GM12875 (cell line): ENCODE measurements around the gene C3.

Experiments
- H3K4me3 ChIP-seq: one replicate; pipeline ENCODE4 v1.5.1; 2011; ENCODE audit warnings: low read depth, low read length, control low read depth
- TF ChIP-seq, protein P1 (sequence below): IDR thresholded peaks from 2 replicates; pipeline ENCODE4 v1.5.1; 2011; ENCODE audit warnings: low read depth, mild to moderate bottlenecking, control low read depth, inconsistent platforms, low read length, moderate library complexity, borderline replicate concordance; ENCODE audit not compliant: insufficient read depth

C3 gene

DNA sequence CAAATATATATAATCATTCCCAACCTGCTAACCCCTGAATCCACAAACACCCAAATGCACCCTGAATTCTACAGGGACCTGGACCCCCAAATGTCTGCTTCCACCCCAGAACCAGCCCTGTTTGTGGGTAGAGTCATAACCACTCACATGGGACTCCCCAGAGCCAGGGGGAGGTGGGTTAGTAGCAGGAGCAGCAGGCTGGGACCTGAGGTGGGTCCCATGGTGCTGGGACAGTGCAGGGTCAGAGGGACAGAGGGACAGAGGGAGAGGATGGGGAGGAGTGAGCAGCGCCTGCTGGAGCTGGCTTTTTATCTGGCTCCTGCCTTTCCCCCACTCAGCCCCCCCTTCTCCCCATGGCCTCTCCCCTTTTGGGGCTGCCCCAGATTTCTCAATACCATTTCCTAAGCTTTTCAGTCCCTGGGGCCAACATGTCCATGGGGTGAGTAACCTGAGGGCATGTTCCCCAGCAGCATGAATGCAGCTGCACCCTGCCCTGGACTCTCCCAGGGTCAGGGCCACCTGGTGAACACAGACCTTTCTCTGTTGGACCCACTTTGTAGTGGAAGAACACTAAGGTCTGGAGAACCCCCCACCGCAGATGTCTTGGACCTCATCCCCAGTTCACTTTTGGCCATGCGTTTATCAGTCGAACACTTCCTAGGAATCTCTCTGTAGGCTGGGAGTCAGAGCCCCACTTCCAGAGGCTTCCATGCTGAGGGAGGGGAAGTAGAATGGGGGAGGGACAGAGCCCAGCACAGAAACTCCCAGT, at the start of gene C3:
Gene C3, minus strand, starts transcription at position 282 of the 769 bp plus-strand sequence. Its CDS starts 61 bp downstream, at position 221.
- H3K4me3 ChIP-seq: no peak within 1 kb of the TSS
- TF ChIP-seq, protein P1, sequence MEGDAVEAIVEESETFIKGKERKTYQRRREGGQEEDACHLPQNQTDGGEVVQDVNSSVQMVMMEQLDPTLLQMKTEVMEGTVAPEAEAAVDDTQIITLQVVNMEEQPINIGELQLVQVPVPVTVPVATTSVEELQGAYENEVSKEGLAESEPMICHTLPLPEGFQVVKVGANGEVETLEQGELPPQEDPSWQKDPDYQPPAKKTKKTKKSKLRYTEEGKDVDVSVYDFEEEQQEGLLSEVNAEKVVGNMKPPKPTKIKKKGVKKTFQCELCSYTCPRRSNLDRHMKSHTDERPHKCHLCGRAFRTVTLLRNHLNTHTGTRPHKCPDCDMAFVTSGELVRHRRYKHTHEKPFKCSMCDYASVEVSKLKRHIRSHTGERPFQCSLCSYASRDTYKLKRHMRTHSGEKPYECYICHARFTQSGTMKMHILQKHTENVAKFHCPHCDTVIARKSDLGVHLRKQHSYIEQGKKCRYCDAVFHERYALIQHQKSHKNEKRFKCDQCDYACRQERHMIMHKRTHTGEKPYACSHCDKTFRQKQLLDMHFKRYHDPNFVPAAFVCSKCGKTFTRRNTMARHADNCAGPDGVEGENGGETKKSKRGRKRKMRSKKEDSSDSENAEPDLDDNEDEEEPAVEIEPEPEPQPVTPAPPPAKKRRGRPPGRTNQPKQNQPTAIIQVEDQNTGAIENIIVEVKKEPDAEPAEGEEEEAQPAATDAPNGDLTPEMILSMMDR: no peak

DNA sequence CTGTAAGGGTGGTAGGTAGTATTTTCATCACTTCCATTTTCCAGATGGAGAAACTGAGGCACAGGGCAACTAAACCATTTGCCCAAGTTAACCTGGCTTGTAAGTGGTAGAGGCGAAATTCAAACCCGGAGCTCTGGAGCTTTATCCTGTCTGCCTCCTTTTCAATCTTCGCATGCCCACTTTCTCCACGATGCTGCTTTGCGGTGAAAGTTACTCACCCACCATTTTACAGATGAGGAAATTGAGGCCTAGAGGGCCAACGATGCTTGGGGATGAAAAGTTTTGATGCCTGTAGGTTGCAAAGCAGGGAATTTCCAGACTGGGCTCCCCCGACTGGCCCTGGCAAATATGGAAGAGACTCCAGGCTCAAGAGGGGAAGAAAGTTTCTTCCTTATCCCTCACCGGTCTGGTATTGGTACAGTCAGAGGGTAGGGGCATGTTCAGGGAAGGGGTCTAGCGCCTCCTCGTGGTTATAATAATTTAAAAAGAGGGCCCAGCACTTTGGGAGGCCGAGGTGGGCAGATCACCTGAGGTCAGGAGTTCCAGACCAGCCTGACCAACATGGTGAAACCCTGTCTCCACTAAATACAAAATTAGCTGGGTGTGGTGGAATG, 48.7 kb upstream of the C3 start:
- TF ChIP-seq, protein P1: peak; percentile 25; the same call in 1 of the 2 replicates

DNA sequence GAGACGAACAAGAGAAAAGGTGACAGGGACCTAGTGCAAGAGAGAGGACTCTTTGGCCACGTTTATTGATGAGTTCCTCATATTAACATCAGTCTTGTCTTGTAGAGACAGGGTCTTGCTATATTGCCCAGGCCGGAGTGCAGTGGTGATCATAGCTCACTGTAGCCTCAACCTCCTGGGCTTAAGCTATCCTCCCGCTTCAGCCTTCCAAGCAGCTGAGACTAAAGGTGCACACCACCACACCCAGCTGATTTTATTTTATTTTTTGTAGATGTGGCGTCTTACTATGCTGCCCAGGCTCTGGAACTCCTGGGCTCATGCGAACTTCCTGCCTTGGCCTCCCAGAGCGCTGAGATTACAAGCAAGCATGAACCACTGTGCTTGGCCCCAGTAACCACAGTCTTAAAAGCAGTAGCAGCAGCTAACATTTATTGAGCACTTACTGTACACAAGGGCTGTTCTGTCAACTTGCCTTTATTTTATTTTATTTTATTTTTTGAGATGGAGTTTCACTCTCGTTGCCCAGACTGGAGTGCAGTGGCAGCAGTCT, 47.9 kb upstream of the C3 start:
- H3K4me3 ChIP-seq: peak overlapping the region; percentile 82
- TF ChIP-seq, protein P1: no peak

More for the DNA sequence above, 48.7 kb upstream of the C3 start:
- no peak overlapping the region for H3K4me3 ChIP-seq

DNA sequence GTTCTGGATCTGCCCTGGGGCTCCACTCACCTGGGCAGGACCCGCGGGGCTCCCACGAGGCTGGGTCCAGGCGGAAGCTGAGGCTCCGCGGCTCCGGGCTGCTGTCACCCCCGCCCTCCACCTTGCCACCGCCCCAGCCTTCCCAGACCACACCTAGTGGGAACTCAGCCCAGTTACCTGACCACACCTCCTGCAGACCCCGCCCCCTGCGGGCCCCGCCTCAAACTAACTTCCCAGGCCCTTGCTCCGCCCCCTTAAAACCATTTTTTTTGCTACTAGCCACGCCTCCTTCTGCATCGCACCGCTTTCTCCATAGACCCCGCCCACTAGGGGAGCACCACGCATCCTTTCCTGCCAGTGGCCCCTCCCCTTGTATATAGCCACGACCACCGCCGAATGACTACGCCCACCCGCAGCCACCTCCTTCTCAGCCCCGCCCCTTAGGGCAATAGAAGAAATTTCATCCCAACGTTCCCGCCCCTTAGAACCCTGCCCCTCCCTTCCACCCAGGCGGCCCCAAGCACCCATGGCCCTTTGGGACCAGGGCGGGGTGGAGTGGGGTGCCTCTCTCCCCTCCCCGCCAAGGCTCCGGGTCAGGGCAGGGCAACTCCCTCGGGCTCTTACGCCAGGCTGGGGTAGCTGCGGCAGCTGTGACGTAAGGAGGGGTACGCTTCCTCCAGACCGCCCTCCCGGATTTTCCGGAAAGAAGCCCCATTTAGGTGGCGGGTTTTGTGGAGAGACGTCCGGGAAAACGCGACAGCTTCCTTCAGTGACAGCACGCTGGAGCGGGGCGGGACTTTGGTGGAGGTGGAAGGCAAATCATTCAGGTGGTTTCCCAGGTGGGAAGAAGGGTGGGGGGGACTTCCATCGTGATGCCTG, 47.1 kb upstream of the C3 start, which contains the start of gene SH2D3A:
Gene SH2D3A, minus strand, starts transcription at position 79 of the 879 bp plus-strand sequence. CDS start 3,687 bp downstream, outside the sequence.
- H3K4me3 ChIP-seq: peak within 1 kb of the TSS; percentile 82
- TF ChIP-seq, protein P1: no peak

DNA sequence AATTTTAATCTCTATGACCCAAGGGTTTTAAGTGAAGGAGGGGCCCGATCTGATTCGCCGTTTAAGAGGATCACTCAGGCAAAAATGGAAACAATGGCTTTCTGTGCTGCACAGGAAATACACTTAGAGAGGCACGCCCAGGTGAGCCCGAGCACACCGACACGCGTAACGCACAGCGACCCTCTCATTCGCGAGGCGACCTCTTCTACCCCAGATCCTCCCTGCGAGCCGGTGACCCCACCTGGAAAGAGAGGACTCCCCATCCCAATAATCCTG, 46.6 kb upstream of the C3 start:
- TF ChIP-seq, protein P1: no peak
- H3K4me3 ChIP-seq: peak overlapping the region; percentile 82

DNA sequence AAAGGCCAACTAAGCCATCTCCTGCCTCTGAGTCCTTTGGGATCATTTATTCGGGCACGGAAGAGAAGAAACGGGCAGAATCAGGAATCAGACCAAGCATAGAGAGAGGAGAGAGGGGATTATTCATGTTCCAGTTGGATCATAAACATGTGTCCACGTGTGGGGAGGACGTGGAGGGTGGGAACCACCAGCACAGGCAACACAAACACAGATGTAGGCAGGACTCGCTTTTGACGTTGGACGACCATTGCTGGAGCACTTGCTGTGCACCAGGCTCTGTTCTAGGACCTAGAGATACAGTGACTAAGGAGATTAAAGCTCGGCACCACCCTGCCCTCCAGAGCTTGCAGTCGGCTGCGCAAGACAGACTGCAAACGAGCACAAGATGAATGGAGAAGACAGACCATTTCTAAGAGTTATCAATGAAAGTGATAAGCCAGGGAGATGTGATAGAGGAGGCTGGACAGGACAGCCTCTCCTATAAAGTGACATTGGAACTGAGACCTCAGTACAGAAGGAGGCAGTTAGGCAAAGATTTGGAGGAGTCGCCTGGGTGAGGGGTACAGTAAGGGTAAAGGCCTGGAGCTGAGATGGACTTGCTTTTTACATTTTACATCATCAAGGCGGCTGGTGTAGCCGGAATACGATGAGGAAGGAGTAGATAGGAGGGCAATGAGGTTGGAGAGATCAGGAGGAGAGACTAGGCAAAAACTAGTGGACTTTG, 46.1 kb upstream of the C3 start:
- TF ChIP-seq, protein P1: no peak
- peak overlapping the region; percentile 82 for H3K4me3 ChIP-seq
